Measurements from ENCODE around the gene ARID4B.
"Not testable (repeated sequence)": the region's sequence is repeated elsewhere in the genome, so short reads cannot be mapped to it uniquely, and the experiment has no call there.

Gene ARID4B, protein sequence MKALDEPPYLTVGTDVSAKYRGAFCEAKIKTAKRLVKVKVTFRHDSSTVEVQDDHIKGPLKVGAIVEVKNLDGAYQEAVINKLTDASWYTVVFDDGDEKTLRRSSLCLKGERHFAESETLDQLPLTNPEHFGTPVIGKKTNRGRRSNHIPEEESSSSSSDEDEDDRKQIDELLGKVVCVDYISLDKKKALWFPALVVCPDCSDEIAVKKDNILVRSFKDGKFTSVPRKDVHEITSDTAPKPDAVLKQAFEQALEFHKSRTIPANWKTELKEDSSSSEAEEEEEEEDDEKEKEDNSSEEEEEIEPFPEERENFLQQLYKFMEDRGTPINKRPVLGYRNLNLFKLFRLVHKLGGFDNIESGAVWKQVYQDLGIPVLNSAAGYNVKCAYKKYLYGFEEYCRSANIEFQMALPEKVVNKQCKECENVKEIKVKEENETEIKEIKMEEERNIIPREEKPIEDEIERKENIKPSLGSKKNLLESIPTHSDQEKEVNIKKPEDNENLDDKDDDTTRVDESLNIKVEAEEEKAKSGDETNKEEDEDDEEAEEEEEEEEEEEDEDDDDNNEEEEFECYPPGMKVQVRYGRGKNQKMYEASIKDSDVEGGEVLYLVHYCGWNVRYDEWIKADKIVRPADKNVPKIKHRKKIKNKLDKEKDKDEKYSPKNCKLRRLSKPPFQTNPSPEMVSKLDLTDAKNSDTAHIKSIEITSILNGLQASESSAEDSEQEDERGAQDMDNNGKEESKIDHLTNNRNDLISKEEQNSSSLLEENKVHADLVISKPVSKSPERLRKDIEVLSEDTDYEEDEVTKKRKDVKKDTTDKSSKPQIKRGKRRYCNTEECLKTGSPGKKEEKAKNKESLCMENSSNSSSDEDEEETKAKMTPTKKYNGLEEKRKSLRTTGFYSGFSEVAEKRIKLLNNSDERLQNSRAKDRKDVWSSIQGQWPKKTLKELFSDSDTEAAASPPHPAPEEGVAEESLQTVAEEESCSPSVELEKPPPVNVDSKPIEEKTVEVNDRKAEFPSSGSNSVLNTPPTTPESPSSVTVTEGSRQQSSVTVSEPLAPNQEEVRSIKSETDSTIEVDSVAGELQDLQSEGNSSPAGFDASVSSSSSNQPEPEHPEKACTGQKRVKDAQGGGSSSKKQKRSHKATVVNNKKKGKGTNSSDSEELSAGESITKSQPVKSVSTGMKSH (N-terminal part only)

GRCh38 chr1:235327559-235328270 is at the start of gene ARID4B:
Gene ARID4B, minus strand, starts transcription at chr1:235328179. Its CDS starts 1,260 bp downstream, at chr1:235326919.
- H3K36me3 Mint-ChIP-seq: peaks cover 12 to 15% of the 10 kb centered on the region in 2 donors
- H3K4me1 Mint-ChIP-seq: peaks cover 13 to 20% of the 10 kb centered on the region in 2 donors
- H3K27ac Mint-ChIP-seq: peak within 1 kb of the TSS; percentile 99
- H3K9me3 Mint-ChIP-seq: no peaks in the 10 kb centered on the region
- H3K27me3 Mint-ChIP-seq: no peaks in the 10 kb centered on the region
- ATAC-seq (replicated peaks) (no peak), DNase-seq (no peak)
- H3K4me3 Mint-ChIP-seq: peak within 1 kb of the TSS in 1 of 2 donors; percentile 98

DNA sequence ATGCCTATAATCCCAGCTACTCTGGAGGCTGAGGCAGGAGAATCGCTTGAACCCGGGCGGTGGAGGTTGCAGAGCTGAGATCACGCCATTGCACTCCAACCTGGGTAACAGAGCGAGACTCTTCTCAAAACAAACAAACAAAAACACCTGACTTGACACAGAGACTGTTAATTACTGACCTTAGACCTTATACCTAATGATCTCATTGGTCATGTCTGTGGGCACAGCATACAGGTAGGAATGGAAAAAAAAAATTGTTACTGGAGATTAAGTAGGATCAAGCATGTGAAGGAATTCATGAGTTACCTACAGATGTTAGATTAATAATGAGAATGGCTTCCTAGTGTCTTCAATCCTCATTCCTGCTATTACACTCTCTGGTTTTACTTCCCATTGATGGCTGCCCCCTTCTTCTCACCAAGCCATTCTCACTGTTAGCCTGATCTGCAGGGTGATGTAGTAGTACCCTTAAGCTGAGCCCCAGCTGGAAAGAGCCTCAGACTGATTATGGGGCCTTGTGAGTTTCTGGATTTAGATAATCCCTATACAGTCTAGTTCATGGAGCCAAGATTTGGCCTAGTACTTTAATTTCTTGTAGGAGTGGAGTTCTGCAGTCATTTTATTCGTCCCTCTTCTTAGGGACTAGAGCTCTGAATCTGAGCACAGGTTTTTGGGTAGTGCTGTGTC is 48.1 kb upstream of the ARID4B start:
- H3K36me3 Mint-ChIP-seq: peaks cover 21 to 33% of the 10 kb centered on the region in 2 donors
- peaks cover 12 to 14% of the 10 kb centered on the region in 2 donors for H3K4me1 Mint-ChIP-seq
- ATAC-seq (replicated peaks) (no peak), DNase-seq (no peak)
- no peak overlapping the region for H3K4me3 Mint-ChIP-seq
- H3K27ac Mint-ChIP-seq: no peak overlapping the region
- H3K27me3 Mint-ChIP-seq: no peaks in the 10 kb centered on the region
- no peaks in the 10 kb centered on the region for H3K9me3 Mint-ChIP-seq

DNA sequence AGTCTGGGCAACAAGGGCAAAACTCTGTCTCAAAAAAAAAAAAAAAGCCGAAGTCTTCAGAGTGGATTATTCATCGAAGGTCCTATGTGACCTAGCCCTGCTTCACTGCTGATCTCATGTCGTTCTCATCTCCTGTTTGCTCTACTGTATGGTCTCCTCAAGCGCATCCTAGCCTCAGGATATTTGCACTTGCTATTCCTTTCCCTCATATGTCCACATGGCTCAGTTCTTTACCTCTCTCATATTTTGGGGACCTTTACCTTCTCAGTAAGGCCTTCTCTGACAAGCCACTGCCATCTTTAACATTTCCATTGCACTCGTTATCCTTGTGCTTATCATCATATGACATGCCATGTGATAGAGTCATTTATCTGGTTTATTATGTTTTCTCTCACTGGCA is 41.8 kb upstream of the ARID4B start:
- Mint-ChIP-seq H3K27ac (no peak overlapping the region), H3K27me3 (no peaks in the 10 kb centered on the region), H3K36me3 (peaks cover 9 to 15% of the 10 kb centered on the region in 2 donors), H3K9me3 (no peaks in the 10 kb centered on the region), H3K4me1 (peaks cover 15 to 32% of the 10 kb centered on the region in 2 donors), H3K4me3 (no peak overlapping the region)
- ATAC-seq (replicated peaks) (no peak), DNase-seq (no peak)

DNA sequence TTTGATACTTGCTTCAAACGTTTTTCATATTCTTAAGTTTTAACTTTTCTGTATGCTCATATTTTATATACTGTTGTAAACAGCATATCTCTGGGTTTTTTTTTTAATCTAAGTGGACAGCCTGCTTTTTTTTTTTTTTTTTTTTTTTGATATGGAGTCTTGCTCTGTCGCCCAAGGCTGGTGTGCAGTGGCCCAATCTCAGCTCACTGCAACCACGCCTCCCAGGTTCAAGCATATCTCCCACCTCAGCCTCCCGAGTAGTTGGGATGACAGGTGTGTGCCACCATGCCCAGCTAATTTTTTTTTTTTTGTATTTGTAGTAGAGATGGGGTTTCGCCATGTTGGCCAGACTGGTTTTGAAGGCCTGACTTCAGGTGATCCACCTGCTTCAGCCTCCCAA is 40.4 kb upstream of the ARID4B start:
- ATAC-seq (replicated peaks): no peak
- peaks cover 6 to 11% of the 10 kb centered on the region in 2 donors for H3K36me3 Mint-ChIP-seq
- no peaks in the 10 kb centered on the region for H3K27me3 Mint-ChIP-seq
- H3K27ac Mint-ChIP-seq: no peak overlapping the region
- no peaks in the 10 kb centered on the region for H3K9me3 Mint-ChIP-seq
- no peak for DNase-seq
- peaks cover 14 to 32% of the 10 kb centered on the region in 2 donors for H3K4me1 Mint-ChIP-seq
- H3K4me3 Mint-ChIP-seq: peak overlapping the region; percentile 97 to 99

DNA sequence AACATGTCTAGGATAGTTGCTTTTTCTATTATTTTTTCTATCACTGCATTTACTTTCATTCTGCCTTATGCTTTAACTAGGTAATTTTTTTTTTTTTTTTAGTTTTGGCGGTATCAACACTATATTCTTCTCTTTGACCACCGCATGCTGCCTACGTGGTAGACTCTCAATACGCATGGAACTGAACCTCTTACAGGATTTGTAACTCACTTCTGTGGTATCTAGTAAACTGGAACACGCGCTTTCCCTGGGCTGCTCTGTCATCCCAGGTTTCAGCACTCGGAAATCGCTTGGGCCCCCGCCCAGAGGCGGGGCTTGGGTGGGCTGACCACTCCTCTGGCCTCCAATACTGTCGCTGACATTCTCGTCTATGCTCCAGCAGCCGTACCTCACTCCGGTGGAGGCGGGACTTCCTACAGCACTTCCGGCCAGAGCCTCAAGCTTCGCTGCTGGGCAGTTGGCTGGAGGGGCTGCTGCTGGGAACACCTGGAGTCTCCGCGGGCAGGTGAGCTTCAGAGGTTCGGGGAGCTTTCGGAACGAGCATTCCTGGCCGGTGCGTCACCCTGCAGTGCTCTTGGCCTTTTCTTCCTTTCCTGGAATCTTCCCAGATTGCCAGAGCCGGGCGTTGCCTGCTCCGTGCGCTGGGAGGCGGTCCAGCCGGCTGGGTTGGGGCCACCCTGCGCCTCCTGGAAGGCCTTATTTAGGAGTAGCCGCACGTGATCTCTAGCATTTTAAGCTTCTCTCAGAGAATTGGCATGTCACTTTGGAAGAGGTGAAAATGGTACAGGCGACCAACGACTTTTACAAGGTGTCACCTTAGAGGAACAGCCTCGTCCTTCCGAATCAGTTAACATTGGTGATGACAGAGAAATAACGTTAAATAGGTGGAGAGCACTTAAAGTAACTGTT is 39.3 kb upstream of the ARID4B start, which contains the start of gene TBCE:
TBCE (plus strand) TSS at position 428 of the 909 bp plus-strand sequence. CDS start 12,623 bp downstream, outside the sequence.
- Mint-ChIP-seq H3K27me3 (no peaks in the 10 kb centered on the region), H3K27ac (peak within 1 kb of the TSS; percentile 97), H3K9me3 (no peaks in the 10 kb centered on the region), H3K4me1 (peaks cover 14 to 32% of the 10 kb centered on the region in 2 donors), H3K36me3 (peaks cover 6 to 8% of the 10 kb centered on the region in 2 donors), H3K4me3 (peak within 1 kb of the TSS; percentile 97 to 99)
- peak; percentile 84 for DNase-seq
- peak; percentile 100 for ATAC-seq (replicated peaks)

DNA sequence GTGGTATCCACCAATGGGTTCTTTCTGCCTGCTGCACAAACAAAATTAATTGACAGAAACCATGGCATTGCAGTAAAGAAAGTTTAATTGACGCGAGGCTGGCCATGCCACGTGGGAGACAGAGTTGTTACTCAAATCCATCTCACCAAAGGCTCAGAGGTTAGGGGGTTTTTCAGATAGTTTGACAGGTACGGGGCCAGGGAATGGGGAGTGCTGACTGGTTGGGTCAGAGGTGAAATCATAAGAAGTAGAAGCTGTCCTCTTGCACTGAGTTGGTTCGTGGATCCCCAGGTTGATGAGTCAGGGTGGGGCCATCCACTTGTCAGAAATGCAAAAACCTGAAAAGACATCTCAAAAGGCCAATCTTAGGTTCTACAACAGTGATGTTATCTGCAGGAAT is 38.3 kb upstream of the ARID4B start:
- no peak for DNase-seq
- no peak for ATAC-seq (replicated peaks)
- Mint-ChIP-seq H3K36me3 (peaks cover 5% of the 10 kb centered on the region in 2 donors), H3K27me3 (no peaks in the 10 kb centered on the region), H3K27ac (peak overlapping the region; percentile 52), H3K9me3 (no peaks in the 10 kb centered on the region), H3K4me1 (peaks cover 13 to 33% of the 10 kb centered on the region in 2 donors), H3K4me3 (peak overlapping the region; percentile 74 to 99)

- ATAC-seq (replicated peaks); H3K27me3 Mint-ChIP-seq; H3K4me3 Mint-ChIP-seq; DNase-seq; H3K27ac Mint-ChIP-seq; H3K9me3 Mint-ChIP-seq; H3K36me3 Mint-ChIP-seq: not testable (repeated sequence)
- H3K4me1 Mint-ChIP-seq: peaks cover 13 to 32% of the 10 kb centered on the region in 2 donors
These were observed 36.2 kb upstream of the ARID4B start for GRCh38 chr1:235364189-235364588.

GRCh38 chr1:235358899-235359298 is 30.9 kb upstream of the ARID4B start:
- no peaks in the 10 kb centered on the region for H3K9me3 Mint-ChIP-seq
- H3K4me1 Mint-ChIP-seq: peaks cover 6 to 7% of the 10 kb centered on the region in 2 donors
- no peaks in the 10 kb centered on the region for H3K36me3 Mint-ChIP-seq
- H3K27me3 Mint-ChIP-seq: no peaks in the 10 kb centered on the region
- ATAC-seq (replicated peaks) (no peak), DNase-seq (no peak)
- H3K4me3 Mint-ChIP-seq: no peak overlapping the region
- no peak overlapping the region for H3K27ac Mint-ChIP-seq

GRCh38 chr1:235357485-235358373 is 29.8 kb upstream of the ARID4B start:
- Mint-ChIP-seq H3K4me3 (no peak overlapping the region), H3K27ac (no peak overlapping the region), H3K9me3 (no peaks in the 10 kb centered on the region), H3K36me3 (no peaks in the 10 kb centered on the region), H3K4me1 (peaks cover 6 to 7% of the 10 kb centered on the region in 2 donors), H3K27me3 (no peaks in the 10 kb centered on the region)
- ATAC-seq (replicated peaks) (no peak), DNase-seq (no peak)

- peaks cover 2 to 7% of the 10 kb centered on the region in 2 donors for H3K36me3 Mint-ChIP-seq
- no peaks in the 10 kb centered on the region for H3K4me1 Mint-ChIP-seq
- no peaks in the 10 kb centered on the region for H3K9me3 Mint-ChIP-seq
- no peaks in the 10 kb centered on the region for H3K27me3 Mint-ChIP-seq
- no peak for ATAC-seq (replicated peaks)
- DNase-seq: no peak
- no peak overlapping the region for H3K27ac Mint-ChIP-seq
- no peak overlapping the region for H3K4me3 Mint-ChIP-seq
These were observed 23.9 kb upstream of the ARID4B start for GRCh38 chr1:235351898-235352297.

DNA sequence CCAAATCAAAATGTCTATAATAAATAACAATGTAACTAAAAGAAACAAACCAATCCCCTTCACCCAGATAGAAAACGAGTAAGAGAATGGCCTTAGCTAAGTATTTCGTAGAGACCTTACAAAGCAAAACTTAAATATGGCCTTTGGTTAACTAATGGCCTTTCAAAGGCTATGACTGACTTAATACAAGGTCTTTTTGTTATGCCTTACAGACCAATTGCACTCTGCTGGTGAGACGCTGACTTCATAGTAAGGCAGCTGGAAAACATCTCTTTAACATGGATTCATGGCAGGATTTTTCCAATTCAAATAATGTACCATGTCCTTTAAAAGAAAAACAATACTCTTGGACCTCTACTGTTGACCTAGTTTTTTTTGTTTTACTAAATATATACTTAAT is 23.5 kb upstream of the ARID4B start:
- no peak for DNase-seq
- H3K9me3 Mint-ChIP-seq: no peaks in the 10 kb centered on the region
- no peaks in the 10 kb centered on the region for H3K27me3 Mint-ChIP-seq
- no peak for ATAC-seq (replicated peaks)
- peaks cover 5 to 10% of the 10 kb centered on the region in 2 donors for H3K36me3 Mint-ChIP-seq
- no peak overlapping the region for H3K4me3 Mint-ChIP-seq
- H3K27ac Mint-ChIP-seq: no peak overlapping the region
- no peaks in the 10 kb centered on the region for H3K4me1 Mint-ChIP-seq

All from stimulated activated naive B cell treated with anti-CD40 and anti-IgM and Interleukin-4, amounts not matched to agents 10 μg/mL and 1 μg/mL and 100 μg/mL, for 72 hours (primary cell).